ENCODE results near the gene PRR33. TPM values are rescaled to one million over a fixed set of nuclear protein-coding genes. Genes with fewer than 3 reads are reported as not detected.

Gene PRR33
- total and polyA plus RNA-seq, 4 donors: not detected

DNA sequence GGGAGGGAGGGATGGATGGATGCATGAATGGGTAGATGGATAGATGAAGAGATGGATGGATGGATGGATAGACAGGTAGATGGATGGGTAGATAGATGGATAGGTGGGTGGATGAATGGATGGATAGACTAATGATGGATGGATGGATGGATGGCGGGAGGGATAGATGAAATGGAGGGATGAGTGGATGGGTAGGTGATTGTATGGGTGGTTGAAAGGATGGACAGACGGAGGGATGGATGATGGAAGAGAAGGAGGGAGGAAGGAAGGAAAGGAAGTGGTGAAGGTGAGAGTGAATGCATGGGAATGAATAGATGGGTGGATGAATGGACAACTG, 24.1 kb upstream of the PRR33 start:
- no peak for TF ChIP-seq ATF3 (IDR thresholded peaks at IDR 0.05)
- TF ChIP-seq FOXA1 (IDR thresholded peaks at IDR 0.05): no peak
- TF ChIP-seq FOXA2 (IDR thresholded peaks at IDR 0.05): no peak
- TF ChIP-seq RAD21 (IDR thresholded peaks at IDR 0.05): no peak
- TF ChIP-seq HNF4G (IDR thresholded peaks at IDR 0.05): no peak
- no peak for TF ChIP-seq CTCF (IDR thresholded peaks at IDR 0.05; ENCODE audit: low read depth, low read length, missing input control)
- no peak for TF ChIP-seq NR2F2 (IDR thresholded peaks at IDR 0.05)
- TF ChIP-seq RXRA (IDR thresholded peaks at IDR 0.05): no peak
- TF ChIP-seq, protein P1, sequence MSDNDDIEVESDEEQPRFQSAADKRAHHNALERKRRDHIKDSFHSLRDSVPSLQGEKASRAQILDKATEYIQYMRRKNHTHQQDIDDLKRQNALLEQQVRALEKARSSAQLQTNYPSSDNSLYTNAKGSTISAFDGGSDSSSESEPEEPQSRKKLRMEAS (IDR thresholded peaks at IDR 0.05): no peak
- Histone ChIP-seq H3K36me3 (ENCODE audit: control insufficient read depth in 4 of 4, insufficient read depth in 3 of 4, low read depth in 1 of 4, low read length in 3 of 4) (no peaks in the 10 kb centered on the region), H3K4me3 (ENCODE audit: low read depth in 1 of 3, low read length in 3 of 3) (no peak overlapping the region), H3K9ac (ENCODE audit: low read depth in 1 of 2, low read length in 2 of 2) (no peak overlapping the region), H3K27me3 (ENCODE audit: control insufficient read depth in 4 of 4, insufficient read depth in 4 of 4, low read length in 3 of 4) (no peaks in the 10 kb centered on the region), H3K9me3 (ENCODE audit: control insufficient read depth in 4 of 4, low read length in 3 of 4) (no peaks in the 10 kb centered on the region), H3K4me1 (ENCODE audit: control insufficient read depth in 4 of 4, insufficient read depth in 4 of 4, low read length in 3 of 4) (no peaks in the 10 kb centered on the region), H3K27ac (ENCODE audit: low read depth in 1 of 2, low read length in 2 of 2) (no peak overlapping the region)
- no peak for DNase-seq (ENCODE audit: low spot score)
- 87% methylated on average over 2 of the region's 2 CpGs for WGBS

GRCh38 chr11:1913271-1914060, 21.8 kb upstream of the PRR33 start:
- WGBS: 93% methylated on average over 31 of the region's 31 CpGs
- H3K4me3 ChIP-seq (ENCODE audit: low read depth in 1 of 3, low read length in 3 of 3): no peak overlapping the region
- H3K4me1 ChIP-seq (ENCODE audit: control insufficient read depth in 4 of 4, insufficient read depth in 4 of 4, low read length in 3 of 4): no peaks in the 10 kb centered on the region
- no peaks in the 10 kb centered on the region for H3K27me3 ChIP-seq (ENCODE audit: control insufficient read depth in 4 of 4, insufficient read depth in 4 of 4, low read length in 3 of 4)
- TF ChIP-seq EGR1 (IDR thresholded peaks at IDR 0.05; ENCODE audit: low read depth in 2 of 2): no peak
- no peak overlapping the region for H3K27ac ChIP-seq (ENCODE audit: low read depth in 1 of 2, low read length in 2 of 2)
- no peaks in the 10 kb centered on the region for H3K9me3 ChIP-seq (ENCODE audit: control insufficient read depth in 4 of 4, low read length in 3 of 4)
- H3K36me3 ChIP-seq (ENCODE audit: control insufficient read depth in 4 of 4, insufficient read depth in 3 of 4, low read depth in 1 of 4, low read length in 3 of 4): no peaks in the 10 kb centered on the region
- no peak overlapping the region for H3K9ac ChIP-seq (ENCODE audit: low read depth in 1 of 2, low read length in 2 of 2)
- no peak for DNase-seq (ENCODE audit: low spot score)

- no peak overlapping the region for H3K9ac ChIP-seq (ENCODE audit: low read depth in 1 of 2, low read length in 2 of 2)
- no peaks in the 10 kb centered on the region for H3K4me1 ChIP-seq (ENCODE audit: control insufficient read depth in 4 of 4, insufficient read depth in 4 of 4, low read length in 3 of 4)
- no peaks in the 10 kb centered on the region for H3K36me3 ChIP-seq (ENCODE audit: control insufficient read depth in 4 of 4, insufficient read depth in 3 of 4, low read depth in 1 of 4, low read length in 3 of 4)
- no peak for DNase-seq (ENCODE audit: low spot score)
- TF ChIP-seq SP1 (IDR thresholded peaks at IDR 0.05): no peak
- TF ChIP-seq, protein P2, sequence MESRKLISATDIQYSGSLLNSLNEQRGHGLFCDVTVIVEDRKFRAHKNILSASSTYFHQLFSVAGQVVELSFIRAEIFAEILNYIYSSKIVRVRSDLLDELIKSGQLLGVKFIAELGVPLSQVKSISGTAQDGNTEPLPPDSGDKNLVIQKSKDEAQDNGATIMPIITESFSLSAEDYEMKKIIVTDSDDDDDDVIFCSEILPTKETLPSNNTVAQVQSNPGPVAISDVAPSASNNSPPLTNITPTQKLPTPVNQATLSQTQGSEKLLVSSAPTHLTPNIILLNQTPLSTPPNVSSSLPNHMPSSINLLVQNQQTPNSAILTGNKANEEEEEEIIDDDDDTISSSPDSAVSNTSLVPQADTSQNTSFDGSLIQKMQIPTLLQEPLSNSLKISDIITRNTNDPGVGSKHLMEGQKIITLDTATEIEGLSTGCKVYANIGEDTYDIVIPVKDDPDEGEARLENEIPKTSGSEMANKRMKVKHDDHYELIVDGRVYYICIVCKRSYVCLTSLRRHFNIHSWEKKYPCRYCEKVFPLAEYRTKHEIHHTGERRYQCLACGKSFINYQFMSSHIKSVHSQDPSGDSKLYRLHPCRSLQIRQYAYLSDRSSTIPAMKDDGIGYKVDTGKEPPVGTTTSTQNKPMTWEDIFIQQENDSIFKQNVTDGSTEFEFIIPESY (IDR thresholded peaks at IDR 0.05): no peak
- no peak for TF ChIP-seq NR2F2 (IDR thresholded peaks at IDR 0.05)
- TF ChIP-seq GABPA (IDR thresholded peaks at IDR 0.05 in 1 of 2, conservative IDR thresholded peaks at IDR 0.05 in 1 of 2): no peak
- no peak for TF ChIP-seq FOXA1 (IDR thresholded peaks at IDR 0.05)
- no peak for TF ChIP-seq HNF4G (IDR thresholded peaks at IDR 0.05)
- TF ChIP-seq HNF4A (conservative IDR thresholded peaks at IDR 0.05): no peak
- TF ChIP-seq, protein P1 (IDR thresholded peaks at IDR 0.05): no peak
- TF ChIP-seq RAD21 (IDR thresholded peaks at IDR 0.05): no peak
- TF ChIP-seq YY1 (IDR thresholded peaks at IDR 0.05): no peak
- no peak for TF ChIP-seq CTCF (IDR thresholded peaks at IDR 0.05; ENCODE audit: low read depth, low read length, missing input control)
- TF ChIP-seq ATF3 (IDR thresholded peaks at IDR 0.05): no peak
- no peak for TF ChIP-seq FOXA2 (IDR thresholded peaks at IDR 0.05)
- TF ChIP-seq EGR1 (IDR thresholded peaks at IDR 0.05; ENCODE audit: low read depth in 2 of 2): no peak
- H3K4me3 ChIP-seq (ENCODE audit: low read depth in 1 of 3, low read length in 3 of 3): no peak overlapping the region
- H3K27ac ChIP-seq (ENCODE audit: low read depth in 1 of 2, low read length in 2 of 2): no peak overlapping the region
- H3K9me3 ChIP-seq (ENCODE audit: control insufficient read depth in 4 of 4, low read length in 3 of 4): no peaks in the 10 kb centered on the region
- WGBS: 88% methylated on average over 13 of the region's 13 CpGs
- no peaks in the 10 kb centered on the region for H3K27me3 ChIP-seq (ENCODE audit: control insufficient read depth in 4 of 4, insufficient read depth in 4 of 4, low read length in 3 of 4)
Observed at GRCh38 chr11:1912289-1912878, 20.7 kb upstream of the PRR33 start.
